GM23248 (cell line): ENCODE measurements around the gene CHRNA9.

Experiments
- EZH2 ChIP-seq: fragments of 200-600 bp; sonication (generic); IDR thresholded peaks from 2 replicates; pipeline ENCODE4 v1.6.1; 2018; ENCODE audit warnings: antibody characterized with exemption, mild to moderate bottlenecking; ENCODE audit not compliant: insufficient read depth, poor library complexity, severe bottlenecking
- EZH2phosphoT487 ChIP-seq: fragments of 200-600 bp; sonication (generic); IDR thresholded peaks from 2 replicates; pipeline ENCODE4 v1.6.1; 2018; ENCODE audit warnings: antibody characterized with exemption, moderate library complexity, mild to moderate bottlenecking, low read depth; ENCODE audit not compliant: insufficient read depth

DNA sequence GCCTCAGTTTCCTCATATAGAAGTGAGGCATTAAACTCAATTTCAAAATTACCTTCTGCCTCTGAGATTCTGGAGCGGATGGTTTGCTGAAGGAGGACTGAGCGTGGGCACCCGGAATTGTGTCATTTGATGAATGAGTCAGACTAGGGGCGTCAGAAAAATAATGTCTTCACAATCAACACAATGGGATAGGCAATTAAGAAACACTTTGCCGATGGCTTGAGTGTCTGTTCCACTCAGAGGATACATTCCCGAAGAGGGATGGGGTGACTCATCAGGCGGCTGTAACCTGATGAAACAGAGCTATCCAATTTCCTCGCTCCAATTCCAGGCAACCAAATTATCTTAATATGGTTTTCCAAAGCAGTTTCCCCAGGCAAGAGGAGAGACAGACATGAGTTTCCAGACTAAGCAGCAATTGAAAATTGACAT, 1.2 kb upstream of the CHRNA9 start:
- no peak for TF ChIP-seq EZH2
- TF ChIP-seq EZH2phosphoT487 = no peak
